Measurements from ENCODE around the gene NARS2.

DNA sequence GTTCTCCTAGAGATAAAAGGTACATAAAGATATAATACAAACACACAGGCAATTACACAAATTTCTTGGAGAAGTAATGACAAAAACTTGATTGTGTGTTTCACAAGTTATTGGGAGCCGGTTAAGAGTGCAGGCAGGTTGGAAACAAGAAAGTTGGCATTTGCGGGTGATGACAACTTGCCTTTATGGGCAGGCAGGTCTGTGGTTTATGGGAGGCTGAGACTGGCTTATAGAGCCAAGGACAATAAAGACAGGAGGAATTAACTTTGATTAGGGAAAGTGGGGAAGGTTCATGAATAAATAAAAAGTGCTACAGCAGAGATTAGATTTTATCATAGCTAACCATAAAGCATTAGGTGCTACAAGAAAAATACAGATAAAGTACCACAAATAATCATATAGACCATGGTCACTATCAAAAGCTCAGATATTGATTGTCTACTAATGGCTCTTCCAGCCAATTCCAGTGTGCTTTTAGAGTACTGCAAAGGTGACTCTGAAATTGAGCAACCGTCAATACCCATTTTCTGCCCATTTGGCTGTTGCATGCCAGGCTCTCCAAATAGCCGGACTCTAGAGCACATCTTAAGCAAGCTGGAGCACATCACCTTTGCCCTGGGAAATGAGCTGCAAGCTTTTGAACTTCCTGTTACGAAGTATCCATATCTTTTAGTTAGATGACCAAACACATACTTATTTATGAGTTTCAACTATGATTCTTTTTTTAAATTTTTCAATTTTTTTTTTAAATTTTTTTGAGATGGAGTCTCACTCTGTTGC lies 123.1 kb downstream of the NARS2 start:
- no peak for TF ChIP-seq EZH2 (IDR thresholded peaks at IDR 0.05; ENCODE audit: borderline replicate concordance, low read length)
- TF ChIP-seq, protein P1, sequence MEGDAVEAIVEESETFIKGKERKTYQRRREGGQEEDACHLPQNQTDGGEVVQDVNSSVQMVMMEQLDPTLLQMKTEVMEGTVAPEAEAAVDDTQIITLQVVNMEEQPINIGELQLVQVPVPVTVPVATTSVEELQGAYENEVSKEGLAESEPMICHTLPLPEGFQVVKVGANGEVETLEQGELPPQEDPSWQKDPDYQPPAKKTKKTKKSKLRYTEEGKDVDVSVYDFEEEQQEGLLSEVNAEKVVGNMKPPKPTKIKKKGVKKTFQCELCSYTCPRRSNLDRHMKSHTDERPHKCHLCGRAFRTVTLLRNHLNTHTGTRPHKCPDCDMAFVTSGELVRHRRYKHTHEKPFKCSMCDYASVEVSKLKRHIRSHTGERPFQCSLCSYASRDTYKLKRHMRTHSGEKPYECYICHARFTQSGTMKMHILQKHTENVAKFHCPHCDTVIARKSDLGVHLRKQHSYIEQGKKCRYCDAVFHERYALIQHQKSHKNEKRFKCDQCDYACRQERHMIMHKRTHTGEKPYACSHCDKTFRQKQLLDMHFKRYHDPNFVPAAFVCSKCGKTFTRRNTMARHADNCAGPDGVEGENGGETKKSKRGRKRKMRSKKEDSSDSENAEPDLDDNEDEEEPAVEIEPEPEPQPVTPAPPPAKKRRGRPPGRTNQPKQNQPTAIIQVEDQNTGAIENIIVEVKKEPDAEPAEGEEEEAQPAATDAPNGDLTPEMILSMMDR (IDR thresholded peaks at IDR 0.05; ENCODE audit: low read length): no peak
